WERI-Rb-1 (cell line): ENCODE data around the gene PSMA6.

Experiments used
- DNase-seq: peaks from one replicate; pipeline ENCODE4 v3.0.0-alpha.2; 2020
- H3K27ac ChIP-seq: fragments of 250-450 bp; sonication (Bioruptor Pico); 2 replicates; pipeline ENCODE4 v1.5.1; 2020; ENCODE audit warnings: mild to moderate bottlenecking, moderate library complexity
- H3K27me3 ChIP-seq: fragments of 250-450 bp; sonication (Bioruptor Pico); 2 replicates; pipeline ENCODE4 v1.5.1; 2021; ENCODE audit warnings: mild to moderate bottlenecking, low read depth, moderate library complexity; ENCODE audit not compliant: insufficient read depth, severe bottlenecking
- H3K36me3 ChIP-seq: fragments of 250-450 bp; sonication (Bioruptor Pico); 2 replicates; pipeline ENCODE4 v1.5.1; 2020; ENCODE audit warnings: mild to moderate bottlenecking, moderate library complexity
- H3K4me3 ChIP-seq: 2 replicates; pipeline ENCODE4 v1.5.1; 2011; ENCODE audit warnings: low read depth, mild to moderate bottlenecking, control low read depth, low read length
- H3K9me3 ChIP-seq: fragments of 250-450 bp; sonication (Bioruptor Pico); 2 replicates; pipeline ENCODE4 v1.5.1; 2021; ENCODE audit warnings: mild to moderate bottlenecking, moderate library complexity; ENCODE audit not compliant: severe bottlenecking
- TF ChIP-seq, protein P1 (sequence below): IDR thresholded peaks from 2 replicates; pipeline ENCODE4 v1.5.1; 2011; ENCODE audit warnings: low read depth, mild to moderate bottlenecking, control low read depth, inconsistent platforms, low read length

The PSMA6 gene

DNA sequence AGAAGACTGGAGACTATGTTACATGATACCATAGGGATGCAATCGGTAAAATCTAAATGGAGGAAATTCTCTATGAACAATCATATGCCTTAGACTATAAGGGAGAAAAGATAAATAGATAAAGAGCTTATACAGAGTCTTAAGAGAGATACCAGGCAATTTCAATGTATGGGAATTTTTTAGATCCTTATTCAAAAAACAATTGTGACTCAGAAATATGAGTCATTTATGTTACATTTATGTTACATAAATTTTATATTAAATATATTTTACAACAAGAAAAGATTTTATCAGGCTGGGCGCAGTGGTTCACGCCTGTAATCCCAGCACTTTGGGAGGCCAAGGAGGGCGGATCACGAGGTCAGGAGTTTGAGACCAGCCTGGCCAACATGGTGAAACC, 36.5 kb upstream of the PSMA6 start:
- H3K27me3 ChIP-seq: no peaks in the 10 kb centered on the region
- no peak overlapping the region for H3K27ac ChIP-seq
- no peak for DNase-seq
- TF ChIP-seq, protein P1, sequence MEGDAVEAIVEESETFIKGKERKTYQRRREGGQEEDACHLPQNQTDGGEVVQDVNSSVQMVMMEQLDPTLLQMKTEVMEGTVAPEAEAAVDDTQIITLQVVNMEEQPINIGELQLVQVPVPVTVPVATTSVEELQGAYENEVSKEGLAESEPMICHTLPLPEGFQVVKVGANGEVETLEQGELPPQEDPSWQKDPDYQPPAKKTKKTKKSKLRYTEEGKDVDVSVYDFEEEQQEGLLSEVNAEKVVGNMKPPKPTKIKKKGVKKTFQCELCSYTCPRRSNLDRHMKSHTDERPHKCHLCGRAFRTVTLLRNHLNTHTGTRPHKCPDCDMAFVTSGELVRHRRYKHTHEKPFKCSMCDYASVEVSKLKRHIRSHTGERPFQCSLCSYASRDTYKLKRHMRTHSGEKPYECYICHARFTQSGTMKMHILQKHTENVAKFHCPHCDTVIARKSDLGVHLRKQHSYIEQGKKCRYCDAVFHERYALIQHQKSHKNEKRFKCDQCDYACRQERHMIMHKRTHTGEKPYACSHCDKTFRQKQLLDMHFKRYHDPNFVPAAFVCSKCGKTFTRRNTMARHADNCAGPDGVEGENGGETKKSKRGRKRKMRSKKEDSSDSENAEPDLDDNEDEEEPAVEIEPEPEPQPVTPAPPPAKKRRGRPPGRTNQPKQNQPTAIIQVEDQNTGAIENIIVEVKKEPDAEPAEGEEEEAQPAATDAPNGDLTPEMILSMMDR: no peak
- H3K36me3 ChIP-seq: no peaks in the 10 kb centered on the region
- no peaks in the 10 kb centered on the region for H3K9me3 ChIP-seq
- H3K4me3 ChIP-seq: no peak overlapping the region

DNA sequence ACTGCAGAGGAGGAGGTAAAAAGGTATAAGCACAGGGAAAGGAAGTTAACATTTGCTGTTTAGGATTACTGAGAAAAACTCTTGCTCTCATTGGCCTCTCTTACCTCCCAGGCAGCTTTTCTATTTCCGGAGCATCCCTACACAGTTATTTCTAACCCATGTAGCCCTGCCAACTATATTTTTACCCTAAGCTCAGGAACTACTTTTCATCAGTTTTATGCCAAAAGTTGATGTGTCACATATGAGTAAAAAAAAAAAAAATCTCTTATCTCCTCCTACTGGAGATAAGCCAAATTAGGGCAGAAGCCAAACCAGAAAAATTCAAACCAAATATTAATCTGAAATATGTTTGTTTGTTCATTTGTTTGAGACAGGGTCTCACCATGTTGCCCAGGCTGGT, 34.4 kb upstream of the PSMA6 start:
- Histone ChIP-seq H3K27me3 (no peaks in the 10 kb centered on the region), H3K27ac (no peak overlapping the region), H3K4me3 (no peak overlapping the region), H3K9me3 (no peaks in the 10 kb centered on the region), H3K36me3 (no peaks in the 10 kb centered on the region)
- TF ChIP-seq, protein P1: no peak
- DNase-seq: no peak

DNA sequence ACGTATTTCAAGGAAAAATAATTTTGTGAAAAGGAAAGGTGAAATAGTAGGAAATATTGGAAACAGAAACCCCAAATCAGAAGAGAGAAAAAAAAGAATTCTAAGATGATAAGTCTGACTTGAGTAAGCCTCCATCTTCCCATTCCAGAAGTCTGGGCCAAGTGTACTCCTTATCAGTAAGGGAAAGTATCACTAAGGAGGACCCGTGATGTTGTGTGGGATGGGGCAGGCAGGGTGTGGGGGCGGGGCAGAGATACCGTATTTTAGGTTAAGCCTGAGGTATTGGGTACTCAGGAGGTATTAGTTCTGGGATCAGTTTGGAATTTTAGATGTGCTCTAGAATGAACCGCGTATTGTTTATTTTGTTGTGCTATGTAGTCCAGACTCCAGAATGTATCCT, 33.8 kb upstream of the PSMA6 start:
- H3K27me3 ChIP-seq: no peaks in the 10 kb centered on the region
- no peak overlapping the region for H3K27ac ChIP-seq
- no peaks in the 10 kb centered on the region for H3K36me3 ChIP-seq
- H3K4me3 ChIP-seq: no peak overlapping the region
- H3K9me3 ChIP-seq: no peaks in the 10 kb centered on the region
- DNase-seq: no peak
- TF ChIP-seq, protein P1: no peak

DNA sequence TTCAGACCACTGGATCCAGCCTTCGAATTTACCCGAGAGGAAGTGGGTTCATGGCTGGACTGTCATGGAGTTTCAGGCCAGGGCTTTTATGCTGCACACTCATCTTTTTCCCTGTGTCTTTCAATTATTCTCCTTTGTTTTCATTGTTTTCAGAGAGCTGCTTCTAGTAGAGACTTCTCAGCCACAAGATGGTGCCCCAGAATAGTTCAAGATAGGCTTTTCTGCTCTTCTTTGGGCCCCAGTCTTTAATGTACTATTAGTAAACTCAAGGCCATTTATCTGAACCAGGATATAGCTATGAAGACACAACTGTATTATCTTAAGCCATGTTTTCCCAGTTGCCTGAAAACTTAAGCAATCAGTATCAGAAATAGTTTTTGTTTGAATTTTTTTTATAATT, 30.4 kb upstream of the PSMA6 start:
- no peak overlapping the region for H3K27ac ChIP-seq
- DNase-seq: no peak

DNA sequence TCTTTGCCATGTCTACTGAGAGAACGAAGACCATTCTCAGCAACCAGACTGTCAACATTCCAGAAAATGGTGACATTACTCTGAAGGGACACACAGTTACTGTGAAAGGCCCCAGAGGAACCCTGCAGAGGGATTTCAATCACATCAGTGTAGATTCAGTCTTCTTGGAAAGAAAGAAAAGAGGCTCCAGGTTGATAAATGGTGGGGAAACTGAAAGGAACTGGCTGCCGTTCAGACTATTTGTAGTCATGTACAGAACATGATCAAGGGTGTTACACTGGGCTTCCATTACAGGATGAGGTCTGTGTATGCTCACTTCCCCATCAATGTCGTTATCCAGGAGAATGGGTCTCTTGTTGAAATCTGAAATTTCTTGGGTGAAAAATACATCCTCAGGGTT, 29.7 kb upstream of the PSMA6 start:
- Histone ChIP-seq H3K9me3 (no peaks in the 10 kb centered on the region), H3K27me3 (no peaks in the 10 kb centered on the region), H3K4me3 (no peak overlapping the region), H3K27ac (no peak overlapping the region), H3K36me3 (no peaks in the 10 kb centered on the region)
- TF ChIP-seq, protein P1: no peak
- DNase-seq: no peak

More for the DNA sequence above, 30.4 kb upstream of the PSMA6 start:
- TF ChIP-seq, protein P1: no peak
- Histone ChIP-seq H3K27me3 (no peaks in the 10 kb centered on the region), H3K9me3 (no peaks in the 10 kb centered on the region), H3K4me3 (no peak overlapping the region), H3K36me3 (no peaks in the 10 kb centered on the region)

DNA sequence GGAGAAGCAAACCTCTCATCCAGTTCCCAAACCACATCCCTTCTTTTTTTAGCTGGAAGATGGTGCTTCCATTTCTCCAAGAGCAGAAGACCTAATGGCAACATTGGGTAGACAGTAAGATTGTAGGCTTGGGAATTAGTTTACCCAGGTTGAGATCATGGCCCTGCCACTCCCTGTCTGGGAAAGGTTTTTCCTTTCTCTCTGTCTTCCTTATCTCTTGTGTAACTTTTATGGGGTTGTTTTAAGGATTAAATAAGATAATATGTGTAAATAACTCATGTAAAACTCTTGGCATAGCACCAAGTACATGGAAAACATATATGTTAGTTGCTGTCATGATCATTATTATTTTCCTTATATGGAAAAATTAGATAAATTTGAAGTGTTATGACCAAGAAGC, 23.2 kb upstream of the PSMA6 start:
- DNase-seq: no peak
- TF ChIP-seq, protein P1: no peak
- Histone ChIP-seq H3K36me3 (no peaks in the 10 kb centered on the region; the same call in 1 of the 2 replicates), H3K4me3 (no peak overlapping the region), H3K9me3 (no peaks in the 10 kb centered on the region), H3K27ac (no peak overlapping the region), H3K27me3 (no peaks in the 10 kb centered on the region)
